Stimulated activated effector memory CD8-positive, alpha-beta T cell treated with anti-CD3 and anti-CD28 coated beads, Interleukin-12 subunit alpha, Interleukin-12 subunit beta, amount 100 ng/mL, for 72 hours (primary cell): ENCODE measurements around the gene TMUB1.

Source experiments
- ATAC-seq: fragments of 150-1000 bp; cut with Tn5 transposase; 2 replicates; pipeline ENCODE4 v1.10.0; 2021
- DNase-seq, 2 donors: peaks; one replicate each; pipeline ENCODE4 v3.0.0; 2021 to 2022; ENCODE audit warnings: low spot score in 2 of 2
- H3K27ac Mint-ChIP-seq: one replicate; pipeline ENCODE4 v1.8.0; 2022; ENCODE audit warnings: mild to moderate bottlenecking, mixed read lengths
- H3K36me3 Mint-ChIP-seq: one replicate; pipeline ENCODE4 v1.8.0; 2022; ENCODE audit warnings: mild to moderate bottlenecking, mixed read lengths
- H3K4me1 Mint-ChIP-seq: one replicate; pipeline ENCODE4 v1.8.0; 2022; ENCODE audit warnings: mixed read lengths
- H3K4me3 Mint-ChIP-seq: one replicate; pipeline ENCODE4 v1.8.0; 2022; ENCODE audit warnings: mild to moderate bottlenecking, mixed read lengths
- H3K9me3 Mint-ChIP-seq: one replicate; pipeline ENCODE4 v1.8.0; 2022; ENCODE audit warnings: mixed read lengths

The TMUB1 gene

DNA sequence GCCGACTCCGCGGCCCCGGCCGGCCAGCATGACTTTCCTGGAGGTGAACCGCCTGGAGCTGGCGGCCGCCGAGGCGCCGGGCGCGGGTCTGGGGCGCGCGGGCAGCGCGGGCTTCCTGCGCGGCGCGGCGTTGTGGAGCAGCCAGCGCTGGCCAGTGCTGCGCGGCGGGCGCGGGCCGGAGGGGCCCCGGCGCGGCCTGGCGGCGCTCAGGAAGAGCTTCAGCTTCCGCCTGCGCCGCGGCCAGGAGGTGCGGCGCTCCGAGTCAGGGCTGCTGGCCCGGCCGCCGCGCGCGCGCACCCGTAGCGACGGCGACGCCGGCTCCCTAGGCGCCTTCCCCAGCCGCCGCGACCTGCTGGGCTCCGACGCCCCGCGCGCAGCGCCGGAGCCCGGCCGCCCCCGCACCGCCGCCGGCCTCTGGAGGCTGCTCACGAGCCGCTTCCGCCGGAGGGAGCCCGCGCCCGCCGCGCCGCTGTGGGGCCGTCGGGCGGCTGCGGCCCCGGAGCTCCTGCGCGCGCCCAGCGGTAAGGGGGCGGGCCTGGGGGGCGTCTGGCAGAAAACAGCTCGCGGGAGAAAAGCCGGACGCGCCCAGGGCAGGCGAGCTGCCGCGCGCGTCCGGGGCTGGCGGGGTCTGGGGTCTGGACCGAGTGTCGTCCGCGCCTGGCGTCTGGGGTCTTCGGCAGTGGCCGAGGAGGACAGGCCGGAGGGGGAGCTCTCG, 32.0 kb upstream of the TMUB1 start:
- no peaks in the 10 kb centered on the region for H3K9me3 Mint-ChIP-seq

DNA sequence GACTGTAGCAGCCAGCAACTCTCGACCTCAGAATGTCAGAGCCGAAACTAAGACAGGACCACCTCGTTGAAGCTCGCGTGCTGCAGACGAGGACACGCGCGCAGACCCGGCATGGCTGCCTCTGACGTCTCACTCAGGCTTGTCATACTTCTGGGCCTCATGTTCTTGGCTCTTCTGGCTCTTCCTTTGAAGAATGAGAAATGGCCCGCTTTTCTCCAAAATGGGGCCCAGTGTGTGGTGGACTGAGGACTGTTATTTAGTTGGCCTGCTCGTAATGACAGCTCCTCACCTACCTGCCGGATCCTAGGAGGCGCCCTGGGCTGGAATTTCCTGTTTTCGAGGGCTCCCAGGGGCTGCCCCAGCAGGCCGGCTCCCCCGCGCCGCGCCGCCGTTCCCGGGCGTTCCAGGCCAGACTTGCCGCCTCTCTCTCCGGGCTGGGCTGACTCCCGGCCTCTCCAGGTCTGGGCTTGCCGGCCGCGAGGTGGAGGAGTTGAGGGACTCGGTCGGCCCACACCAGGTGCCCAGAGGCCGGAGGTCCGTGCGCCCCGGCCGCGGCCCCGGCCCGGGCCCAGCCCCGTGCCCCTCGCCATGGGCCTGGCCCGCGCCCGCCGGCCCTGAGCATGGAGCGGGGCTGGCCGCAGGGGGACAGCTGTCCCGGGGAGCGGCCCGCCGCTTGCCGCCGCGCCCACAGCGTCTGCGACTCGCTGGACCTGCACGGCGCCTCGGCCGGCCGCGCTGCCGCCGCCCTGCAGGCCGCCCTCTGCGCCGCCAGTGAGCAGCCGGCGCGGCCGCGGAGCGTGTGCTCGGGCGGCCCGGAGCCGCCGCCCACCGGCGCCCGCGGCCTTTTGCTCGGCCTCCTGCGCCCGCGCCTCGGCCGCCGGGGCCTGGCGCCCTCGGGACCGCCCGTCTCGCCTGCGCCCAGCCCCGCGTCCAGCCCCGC, 31.1 kb upstream of the TMUB1 start:
- no peaks in the 10 kb centered on the region for H3K36me3 Mint-ChIP-seq
- no peaks in the 10 kb centered on the region for H3K9me3 Mint-ChIP-seq
- peak; percentile 35 for ATAC-seq
- no peak overlapping the region for H3K27ac Mint-ChIP-seq
- peaks cover 41% of the 10 kb centered on the region for H3K4me1 Mint-ChIP-seq
- no peak for DNase-seq
- H3K4me3 Mint-ChIP-seq, result peak overlapping the region; percentile 13

More for the DNA sequence above, 32.0 kb upstream of the TMUB1 start:
- no peak overlapping the region for H3K27ac Mint-ChIP-seq
- DNase-seq, result peak; percentile 32 to 54
- peak overlapping the region; percentile 56 for H3K4me3 Mint-ChIP-seq
- ATAC-seq, result peak; percentile 70
- peaks cover 7% of the 10 kb centered on the region for H3K36me3 Mint-ChIP-seq
- peaks cover 40% of the 10 kb centered on the region for H3K4me1 Mint-ChIP-seq

DNA sequence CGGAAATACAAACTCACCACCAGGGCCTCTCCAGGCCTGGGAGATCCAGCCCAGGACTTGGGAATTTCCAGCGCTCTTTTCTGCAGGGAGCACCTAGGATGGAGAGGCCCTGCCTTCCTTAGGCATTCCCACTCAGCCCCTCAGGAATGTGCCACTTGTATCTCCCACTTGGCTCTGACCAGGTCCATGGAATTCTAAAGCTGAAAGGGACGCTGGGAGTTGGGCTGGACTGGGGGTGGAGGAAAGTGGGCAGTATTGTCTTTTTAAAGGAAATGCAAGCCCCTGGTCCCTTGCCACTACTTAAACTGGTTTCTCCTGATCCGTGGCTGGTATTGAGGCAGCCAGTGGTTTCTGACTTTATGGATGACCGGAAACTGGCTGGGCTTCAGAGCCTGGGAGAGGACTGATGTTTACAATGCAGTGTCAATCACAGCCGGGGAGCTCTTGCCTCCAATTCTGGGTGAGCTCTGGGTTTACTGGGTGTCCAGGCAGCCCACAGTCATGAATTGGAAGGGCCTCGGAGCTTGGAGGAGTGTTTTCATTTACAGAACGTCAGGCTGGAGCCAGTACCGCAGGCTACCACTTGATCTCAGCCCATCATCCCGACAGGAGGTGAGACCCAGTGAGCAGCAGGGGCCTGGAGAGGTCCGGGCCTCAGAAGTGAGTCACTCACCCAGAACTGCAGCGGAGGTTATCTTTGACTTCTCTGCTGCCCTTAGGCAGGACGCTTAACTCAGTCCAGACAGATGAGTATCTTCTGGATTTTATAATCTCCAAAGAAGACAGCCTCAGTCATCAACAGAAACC, 30.3 kb upstream of the TMUB1 start:
- Mint-ChIP-seq H3K27ac (no peak overlapping the region), H3K4me3 (peak overlapping the region; percentile 13), H3K36me3 (no peaks in the 10 kb centered on the region)

DNA sequence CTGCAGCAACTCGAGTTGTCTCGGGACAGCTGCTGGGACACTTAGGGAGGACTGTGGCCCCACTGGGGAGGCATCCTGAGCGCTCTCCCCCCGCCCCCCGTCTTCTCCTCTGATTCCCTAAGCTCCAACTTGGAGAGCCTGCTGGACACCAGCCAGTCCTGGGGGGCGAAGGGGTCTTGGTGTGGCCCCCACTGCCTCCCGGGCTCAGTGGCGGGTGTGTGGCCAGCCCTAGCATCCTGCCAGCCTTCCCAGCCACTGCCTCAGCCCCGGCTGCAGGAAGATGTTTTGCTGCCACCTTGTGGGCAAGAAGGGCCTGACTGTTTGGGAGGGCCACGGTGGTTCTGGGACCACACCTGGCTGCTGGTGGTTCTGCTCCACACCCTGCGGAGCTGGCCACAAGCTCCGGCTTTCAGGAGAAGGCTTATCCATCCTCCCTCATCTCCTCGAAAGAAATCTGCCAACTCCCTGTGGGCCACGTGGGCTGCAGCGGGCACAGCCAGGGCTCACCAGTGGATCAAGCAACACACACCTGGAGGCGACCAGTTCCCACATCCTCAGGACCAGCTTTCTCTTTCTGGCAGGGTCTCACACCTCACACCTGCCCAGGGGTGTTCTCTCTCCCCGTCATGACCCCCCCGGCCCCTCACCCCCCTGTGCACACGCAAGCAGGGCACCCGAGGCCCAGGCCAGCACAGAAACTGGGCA, 27.8 kb upstream of the TMUB1 start:
- Mint-ChIP-seq H3K27ac (no peak overlapping the region), H3K4me1 (peaks cover 14% of the 10 kb centered on the region), H3K36me3 (no peaks in the 10 kb centered on the region), H3K4me3 (no peak overlapping the region), H3K9me3 (no peaks in the 10 kb centered on the region)
- DNase-seq (peak; percentile 67 to 86), ATAC-seq (peak; percentile 83)

More for the DNA sequence above, 30.3 kb upstream of the TMUB1 start:
- Mint-ChIP-seq H3K9me3 (no peaks in the 10 kb centered on the region), H3K4me1 (peaks cover 33% of the 10 kb centered on the region)
- ATAC-seq, result no peak
- no peak for DNase-seq

DNA sequence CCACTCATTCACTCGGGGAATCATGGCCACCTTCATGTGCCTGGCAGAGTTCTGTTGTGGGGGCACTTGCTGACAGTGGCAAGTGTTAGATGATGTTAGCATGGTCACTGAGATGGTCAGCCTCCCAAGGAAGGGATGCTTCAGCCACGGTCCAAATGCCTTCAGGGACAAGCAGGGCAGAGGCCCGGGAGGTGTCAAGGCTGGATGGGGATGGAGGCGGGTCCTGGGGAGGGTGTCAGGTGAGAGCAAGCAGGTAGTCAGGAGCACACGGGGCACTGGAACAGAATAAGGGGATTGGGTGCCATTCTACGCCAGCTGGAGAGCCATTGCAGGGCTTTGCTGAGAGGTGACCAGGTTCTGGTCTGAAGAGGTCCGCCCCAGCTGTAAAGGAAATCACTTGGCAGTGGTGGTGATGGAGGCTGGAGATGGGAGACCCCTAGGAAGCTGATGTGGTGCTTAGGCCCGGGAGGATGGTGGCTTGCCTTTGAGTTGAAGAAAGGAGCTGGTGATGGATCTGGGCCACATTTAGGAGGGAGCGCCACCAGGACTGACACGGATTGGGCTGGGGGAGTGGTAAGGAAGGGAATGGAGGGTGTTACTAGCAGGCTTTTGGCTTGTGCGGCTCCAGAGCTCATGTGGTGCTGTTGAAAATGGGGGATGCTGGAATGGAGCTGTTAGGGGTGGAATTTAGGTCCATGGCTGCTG, 27.1 kb upstream of the TMUB1 start:
- no peak overlapping the region for H3K4me3 Mint-ChIP-seq
- ATAC-seq, result no peak
- no peaks in the 10 kb centered on the region for H3K36me3 Mint-ChIP-seq
- no peaks in the 10 kb centered on the region for H3K9me3 Mint-ChIP-seq
- H3K27ac Mint-ChIP-seq, result no peak overlapping the region
- H3K4me1 Mint-ChIP-seq, result peaks cover 8% of the 10 kb centered on the region
- no peak for DNase-seq

DNA sequence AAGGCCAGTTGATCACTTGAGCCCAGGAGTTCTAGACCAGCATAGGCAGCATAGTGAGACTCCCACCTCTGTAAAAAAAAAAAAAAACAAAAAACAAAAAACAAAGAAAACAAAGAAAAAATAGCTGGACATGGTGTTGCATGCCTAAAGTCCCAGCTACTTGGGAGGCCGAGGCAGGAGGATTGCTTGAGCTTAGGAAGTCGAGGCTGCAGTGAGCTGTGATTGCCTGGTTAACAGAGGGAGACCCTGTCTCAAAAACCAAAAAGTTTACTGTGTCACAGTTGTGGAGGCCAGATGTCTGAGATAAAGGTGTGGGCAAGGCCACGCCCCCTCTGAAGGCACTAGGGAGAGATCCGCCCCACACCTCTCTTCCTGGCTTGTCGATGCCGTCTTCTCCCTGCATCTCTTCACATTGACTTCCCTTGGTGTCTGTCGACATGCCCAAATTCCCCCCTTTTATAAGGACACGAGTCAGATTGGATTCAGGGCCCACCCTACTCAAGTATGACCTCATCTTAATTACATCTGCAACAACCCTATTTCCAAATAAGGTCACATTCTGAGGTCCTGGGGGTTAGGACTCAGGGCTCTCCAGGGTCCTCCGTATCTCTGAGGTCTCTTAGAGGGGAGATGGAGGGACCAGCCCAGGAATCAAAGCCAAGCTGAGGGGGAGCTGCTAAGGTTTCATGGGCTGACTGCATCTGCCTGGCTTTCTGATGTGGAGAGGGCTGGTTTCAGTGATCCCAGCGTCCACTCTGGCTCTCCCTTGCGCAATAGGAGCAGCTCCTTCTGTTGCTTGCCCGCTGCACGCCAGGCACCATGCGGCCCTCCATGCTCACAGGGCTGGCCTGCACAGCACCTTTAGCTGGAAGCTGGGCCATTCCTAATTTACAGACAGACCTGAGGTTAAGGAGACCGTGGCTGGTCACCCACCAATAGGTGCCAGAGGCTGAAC, 26.1 kb upstream of the TMUB1 start:
- Mint-ChIP-seq H3K9me3 (no peaks in the 10 kb centered on the region), H3K36me3 (peaks cover 2% of the 10 kb centered on the region), H3K4me3 (no peak overlapping the region), H3K4me1 (peaks cover 11% of the 10 kb centered on the region), H3K27ac (no peak overlapping the region)
- no peak for DNase-seq
- no peak for ATAC-seq

DNA sequence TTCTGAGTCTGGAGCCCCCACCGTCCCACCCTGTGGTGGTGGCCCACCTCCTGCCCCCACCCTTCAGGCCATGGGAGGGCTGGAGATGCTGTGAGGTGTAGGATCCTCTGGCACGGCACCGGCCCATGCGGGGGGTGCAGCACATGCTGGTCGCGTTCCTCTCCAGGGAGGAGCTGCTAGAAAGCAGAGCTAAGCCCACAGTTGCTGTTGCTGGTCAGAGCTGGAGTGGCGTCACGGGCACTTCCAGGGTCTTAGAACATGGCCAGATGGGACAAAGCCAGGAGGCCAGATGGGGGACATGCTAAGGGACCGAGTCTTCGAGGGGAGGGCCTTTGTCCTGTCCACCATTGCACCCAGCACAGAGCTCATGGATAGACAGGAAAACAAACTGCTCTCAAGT, 24.6 kb upstream of the TMUB1 start:
- no peak for DNase-seq
- Mint-ChIP-seq H3K4me3 (no peak overlapping the region), H3K4me1 (peaks cover 16% of the 10 kb centered on the region), H3K9me3 (no peaks in the 10 kb centered on the region), H3K27ac (no peak overlapping the region), H3K36me3 (peaks cover 7% of the 10 kb centered on the region)
- no peak for ATAC-seq

DNA sequence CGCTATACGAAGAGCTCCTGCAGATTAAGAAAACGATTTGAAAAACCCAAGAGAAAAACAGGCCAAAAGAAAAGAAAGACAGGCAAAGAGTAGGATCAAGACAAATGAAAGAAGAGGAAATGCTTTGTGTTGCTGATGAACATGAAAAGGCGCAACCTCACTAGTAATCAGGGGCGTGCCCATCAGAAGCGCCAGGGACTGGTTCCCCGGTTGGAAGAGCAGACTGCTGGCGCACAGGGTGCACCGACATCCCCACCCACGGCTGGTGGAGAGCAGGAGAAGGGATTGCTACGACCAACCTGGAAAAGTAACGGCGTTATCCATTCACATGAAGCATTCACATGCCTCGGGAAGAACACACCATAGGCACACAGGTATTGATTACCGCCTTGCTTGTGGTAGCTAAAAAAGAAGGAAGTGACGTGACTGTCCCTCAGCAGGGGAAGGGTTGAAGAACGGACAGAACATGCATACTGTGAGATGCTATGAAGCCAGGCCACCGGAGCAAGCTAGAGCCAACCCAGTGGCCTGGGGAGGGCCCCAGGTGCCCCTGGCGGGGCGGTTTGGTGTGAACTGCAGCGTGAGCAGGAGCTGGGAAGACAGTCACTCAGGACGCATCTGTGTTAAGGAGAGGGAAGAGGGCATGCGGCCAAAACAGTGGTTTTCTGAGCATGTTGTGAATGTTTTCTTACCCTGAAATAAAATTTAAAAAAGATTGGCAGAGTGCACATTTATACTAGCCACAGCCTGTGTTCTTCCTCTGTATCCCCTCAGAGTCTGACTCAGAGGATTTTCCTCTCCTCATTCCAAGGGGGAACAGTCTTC, 21.3 kb upstream of the TMUB1 start:
- ATAC-seq, result no peak

DNA sequence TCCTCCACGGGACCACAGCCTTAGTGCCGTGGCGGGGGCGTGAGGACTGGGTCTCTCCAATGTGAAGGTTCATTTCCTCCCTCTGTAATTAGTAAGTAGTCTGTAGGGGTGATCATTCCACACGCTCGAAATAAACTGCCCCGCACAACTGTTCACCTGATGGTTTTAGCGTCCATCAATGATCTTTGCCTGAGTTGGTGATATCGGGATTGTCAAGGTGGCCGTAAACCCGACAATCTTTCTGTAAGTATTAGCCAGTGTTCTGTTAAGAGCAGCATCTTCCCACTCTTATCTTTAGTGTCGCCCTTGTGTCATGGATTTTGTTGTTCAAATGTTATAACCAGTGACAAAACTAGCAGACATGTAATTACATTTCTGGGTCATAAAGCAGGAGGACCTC, 20.7 kb upstream of the TMUB1 start:
- DNase-seq, result no peak
- Mint-ChIP-seq H3K4me3 (no peak overlapping the region), H3K36me3 (peaks cover 7% of the 10 kb centered on the region), H3K4me1 (peaks cover 7% of the 10 kb centered on the region), H3K27ac (no peak overlapping the region), H3K9me3 (no peaks in the 10 kb centered on the region)
- ATAC-seq, result no peak

More for the DNA sequence above, 21.3 kb upstream of the TMUB1 start:
- no peak overlapping the region for H3K4me3 Mint-ChIP-seq
- H3K4me1 Mint-ChIP-seq, result peaks cover 7% of the 10 kb centered on the region
- no peak for DNase-seq
- H3K9me3 Mint-ChIP-seq, result no peaks in the 10 kb centered on the region
- peaks cover 7% of the 10 kb centered on the region for H3K36me3 Mint-ChIP-seq
- no peak overlapping the region for H3K27ac Mint-ChIP-seq

DNA sequence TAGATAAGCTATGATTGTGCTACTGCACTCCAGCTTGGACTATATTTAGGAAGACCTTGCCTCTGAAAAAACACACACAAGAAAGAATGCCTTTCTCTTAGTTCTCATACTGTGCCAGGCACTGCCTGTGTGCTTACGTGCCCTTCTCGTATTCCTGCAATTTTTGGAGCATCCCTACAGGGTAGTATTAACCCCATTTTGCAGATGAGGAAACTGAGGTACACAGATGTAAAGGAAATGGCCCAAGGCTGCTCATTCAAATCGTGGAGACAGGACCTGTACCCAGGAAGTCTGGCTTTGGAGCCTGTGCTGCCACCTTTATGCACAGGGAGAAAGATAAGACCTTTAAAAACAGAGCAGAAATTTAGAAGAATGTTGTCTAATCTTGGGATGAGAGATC, 19.7 kb upstream of the TMUB1 start:
- H3K4me3 Mint-ChIP-seq, result no peak overlapping the region
- no peak for ATAC-seq
- no peaks in the 10 kb centered on the region for H3K9me3 Mint-ChIP-seq
- H3K27ac Mint-ChIP-seq, result no peak overlapping the region
- H3K4me1 Mint-ChIP-seq, result peaks cover 7% of the 10 kb centered on the region
- H3K36me3 Mint-ChIP-seq, result peaks cover 7% of the 10 kb centered on the region
- no peak for DNase-seq

DNA sequence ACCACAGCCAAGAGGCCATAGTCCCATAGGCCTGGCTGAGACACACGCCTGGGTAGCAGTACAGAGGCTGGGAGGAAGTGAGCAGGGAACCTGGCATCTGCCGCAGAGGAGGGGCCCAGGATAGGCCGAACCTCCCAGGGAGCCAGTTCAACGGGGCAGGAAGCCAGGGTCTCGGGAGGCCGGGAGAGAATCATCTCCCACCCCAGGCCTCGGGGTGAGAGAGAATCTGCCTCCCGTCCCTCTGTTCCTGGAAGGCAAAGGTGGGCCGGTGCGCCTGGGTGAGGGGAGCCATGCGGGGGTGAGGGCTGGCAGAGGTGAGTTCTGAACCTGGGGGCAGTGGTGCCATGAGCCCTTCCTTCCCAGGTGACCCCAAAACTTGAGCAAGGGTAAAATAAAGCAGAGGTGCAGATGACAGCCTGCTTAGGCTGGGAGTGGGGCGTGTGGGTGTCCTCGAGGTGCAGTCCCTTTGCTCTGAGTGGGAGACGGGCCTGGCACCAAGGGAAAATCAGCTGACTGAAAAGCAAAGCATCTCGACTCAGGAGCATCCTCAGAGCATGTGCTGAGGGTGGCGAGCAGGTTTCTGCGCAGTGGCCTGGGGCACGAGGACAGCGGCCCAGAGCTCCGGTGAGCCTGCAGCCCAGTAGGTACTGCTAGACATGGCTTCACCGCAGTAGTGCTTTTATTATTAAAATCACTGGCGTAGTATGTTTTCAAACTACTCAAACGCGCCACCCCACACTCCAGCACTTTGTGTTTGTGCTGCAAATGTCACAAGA, 18.5 kb upstream of the TMUB1 start:
- Mint-ChIP-seq H3K4me3 (no peak overlapping the region), H3K27ac (no peak overlapping the region)

DNA sequence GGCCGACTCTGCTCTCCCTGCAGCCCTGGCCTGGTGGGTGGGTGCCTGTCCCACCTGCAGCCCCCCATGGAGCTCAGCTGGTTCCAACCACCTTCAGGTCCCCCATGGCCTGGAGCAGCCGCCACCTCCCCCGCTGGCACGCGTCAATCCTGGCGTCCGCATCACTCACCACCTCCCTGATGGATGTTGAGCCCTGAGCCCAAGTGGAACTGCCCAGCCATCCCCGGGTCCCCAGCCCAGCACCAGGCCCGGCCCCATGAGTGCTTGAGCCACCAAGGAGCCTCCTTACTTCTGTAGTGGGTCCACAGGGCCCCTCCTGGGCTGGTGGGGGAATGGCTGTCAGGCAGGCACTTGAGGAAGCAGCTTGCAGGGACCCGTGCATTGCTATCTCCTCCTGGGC, 17.6 kb upstream of the TMUB1 start:
- no peak overlapping the region for H3K27ac Mint-ChIP-seq
- H3K4me1 Mint-ChIP-seq, result peaks cover 7% of the 10 kb centered on the region
- H3K36me3 Mint-ChIP-seq, result peaks cover 7% of the 10 kb centered on the region
- DNase-seq (no peak), ATAC-seq (no peak)
- H3K4me3 Mint-ChIP-seq, result no peak overlapping the region
- H3K9me3 Mint-ChIP-seq, result no peaks in the 10 kb centered on the region

More for the DNA sequence above, 18.5 kb upstream of the TMUB1 start:
- no peak for DNase-seq
- H3K36me3 Mint-ChIP-seq, result peaks cover 7% of the 10 kb centered on the region
- H3K9me3 Mint-ChIP-seq, result no peaks in the 10 kb centered on the region
- H3K4me1 Mint-ChIP-seq, result peaks cover 7% of the 10 kb centered on the region
- ATAC-seq, result no peak
